NCI-H2081 (cell line): Measurements from ENCODE around the gene SYT1.
"Not testable (repeated sequence)": the region's sequence is repeated elsewhere in the genome, so short reads cannot be mapped to it uniquely, and the experiment has no call there.

ENCODE experiments used
- DNase-seq, 2 experiments: peaks; one replicate each; lab custom pipeline; 2025; lab: John Stamatoyannopoulos, UW

SYT1 gene

DNA sequence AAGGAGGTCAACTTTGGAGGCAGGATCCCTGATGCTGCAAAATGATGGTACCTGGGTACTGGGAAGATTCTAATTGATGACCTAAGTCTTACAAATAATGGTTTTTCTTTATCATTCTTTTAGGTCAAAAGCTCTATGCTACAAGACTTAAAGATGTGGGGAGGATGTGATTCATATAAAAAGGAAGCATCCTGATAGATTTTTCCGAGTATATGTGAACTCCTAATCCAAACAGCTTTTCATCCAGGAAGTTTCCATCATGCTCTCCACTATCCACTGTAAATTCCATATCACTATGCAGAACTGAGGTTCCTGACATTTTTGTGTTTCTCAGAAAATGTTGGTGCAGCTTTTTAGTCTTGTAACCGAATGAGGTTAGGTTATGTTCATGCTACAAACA, 533.0 kb downstream of the SYT1 start:
- no peak for DNase-seq

- peak; percentile 30 to 45 for DNase-seq
Observed at GRCh38 chr12:79400481-79400880, 535.9 kb downstream of the SYT1 start.

- no peak for DNase-seq
Observed at GRCh38 chr12:79402606-79403005, 538.0 kb downstream of the SYT1 start.

GRCh38 chr12:79406993-79407392, 542.4 kb downstream of the SYT1 start:
- no peak for DNase-seq

GRCh38 chr12:79407671-79408622, 543.4 kb downstream of the SYT1 start:
- DNase-seq, result peak; percentile 36 to 59

DNA sequence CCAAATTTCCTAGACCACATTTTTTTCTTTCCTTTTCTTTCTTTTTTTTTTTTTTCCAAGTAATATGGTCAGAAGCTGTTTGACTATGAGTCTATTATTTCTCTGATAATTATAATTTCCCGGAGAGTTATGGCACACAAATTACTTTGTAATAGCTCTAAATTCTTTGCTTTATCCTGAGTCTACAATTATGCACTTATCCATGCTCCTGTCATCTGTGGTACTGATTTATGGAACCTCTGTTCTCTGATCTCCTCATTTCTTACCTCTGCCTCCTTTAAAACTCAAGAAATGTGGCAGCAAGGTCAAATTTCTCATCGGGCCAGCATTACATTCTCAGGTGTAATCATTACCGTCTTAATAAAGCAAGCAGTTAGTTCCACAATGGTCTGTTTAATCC, 544.1 kb downstream of the SYT1 start:
- DNase-seq, result no peak

GRCh38 chr12:79409562-79409961, 545.0 kb downstream of the SYT1 start:
- DNase-seq, result no peak

DNA sequence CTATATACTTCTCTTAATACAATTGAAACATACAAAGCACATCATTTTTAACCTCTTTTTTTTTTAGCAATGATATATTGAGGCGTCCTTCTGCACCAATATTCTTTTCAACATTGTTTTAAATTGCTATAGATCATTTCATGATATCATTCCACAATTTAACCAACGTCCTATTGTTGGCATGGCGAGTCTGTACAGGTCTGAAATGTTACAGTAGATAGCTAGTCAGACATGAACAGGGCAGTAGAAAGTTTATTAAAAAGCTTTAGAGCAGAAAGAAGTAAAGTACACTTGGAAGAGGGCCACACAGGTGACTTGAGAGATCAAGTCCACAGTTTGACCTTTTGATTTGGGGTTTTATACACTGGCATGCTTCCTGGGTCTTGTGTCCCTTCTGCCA, 547.2 kb downstream of the SYT1 start:
- DNase-seq, result no peak

GRCh38 chr12:79413796-79414195, 549.2 kb downstream of the SYT1 start:
- no peak for DNase-seq

DNA sequence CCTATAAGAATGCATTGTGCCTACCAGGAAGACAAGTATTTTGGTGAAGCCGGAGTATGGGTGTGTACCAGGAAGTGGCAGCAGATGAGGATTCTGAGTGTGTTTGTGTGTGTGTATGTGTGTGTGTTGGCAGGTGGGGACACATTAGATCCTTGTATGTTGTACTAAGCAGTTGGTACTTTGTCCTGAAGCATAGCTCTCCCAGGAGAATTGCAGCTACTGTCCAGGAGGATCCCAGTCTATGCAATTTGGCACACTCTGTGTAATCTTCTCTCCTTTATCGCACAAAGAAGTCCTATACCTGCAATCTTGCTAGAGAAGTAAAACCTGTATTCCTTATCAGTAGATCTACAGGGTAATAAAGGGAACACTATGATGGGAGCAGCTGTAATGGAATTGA, 549.7 kb downstream of the SYT1 start:
- peak; percentile 14 to 46 for DNase-seq

GRCh38 chr12:79415321-79415720, 550.7 kb downstream of the SYT1 start:
- DNase-seq, result no peak

DNA sequence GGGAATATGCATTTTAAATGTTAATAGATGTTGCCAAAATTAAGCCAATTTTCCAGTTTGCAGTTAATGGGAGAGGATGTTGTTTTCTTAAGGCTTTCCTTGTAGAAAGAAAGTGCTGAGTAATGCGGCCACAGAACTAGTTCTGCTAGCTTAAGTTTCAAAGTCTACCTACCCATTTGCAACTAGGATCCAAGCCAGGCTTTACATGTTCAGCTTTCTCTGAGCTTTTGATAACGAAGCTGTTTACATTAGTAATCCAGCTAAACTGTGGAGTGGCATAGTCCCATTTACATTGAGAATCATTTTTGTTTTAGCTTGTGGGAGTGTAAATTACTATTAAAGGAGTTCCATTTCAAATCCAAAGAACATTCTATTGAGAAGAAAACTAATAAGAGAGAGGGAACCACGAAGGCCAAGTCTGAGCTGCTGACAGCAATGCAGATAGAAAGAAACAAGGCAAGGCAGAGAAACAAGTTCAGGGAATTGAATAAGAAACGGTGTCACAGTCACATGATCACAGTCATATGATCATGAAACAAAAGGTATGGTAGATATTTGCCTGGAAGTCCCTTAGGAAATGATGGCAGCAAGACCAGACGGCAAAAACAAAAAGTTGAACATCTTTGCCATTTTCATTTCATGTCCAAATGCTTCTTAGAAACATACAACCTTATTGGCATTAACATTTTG, 551.3 kb downstream of the SYT1 start:
- DNase-seq, result no peak

- DNase-seq, result peak in 1 of 2 experiments; percentile 40
Observed at GRCh38 chr12:79420146-79420618, 555.6 kb downstream of the SYT1 start.

DNA sequence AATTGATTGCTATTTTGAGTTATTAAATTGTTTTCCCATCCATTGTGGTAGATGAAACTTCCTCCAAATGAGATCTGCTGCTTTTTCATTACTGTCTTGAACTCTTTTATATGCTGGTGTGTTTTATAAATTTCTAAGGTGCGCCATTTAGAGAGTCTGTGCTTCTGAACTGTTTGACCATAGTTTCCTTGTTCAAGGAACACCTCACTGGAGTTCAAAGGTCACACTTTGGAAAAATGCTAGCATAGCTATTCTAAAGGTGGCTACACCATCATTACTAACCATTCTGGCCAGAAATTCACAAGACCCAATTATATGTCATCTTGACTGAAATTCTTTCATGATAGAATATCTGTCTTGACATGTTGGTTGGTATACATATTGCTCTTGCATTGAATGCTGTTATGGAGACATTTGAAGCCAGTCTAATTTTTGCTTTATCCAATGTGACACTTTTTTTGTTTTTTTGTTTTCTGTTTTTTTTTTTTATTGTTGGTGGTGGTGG, 556.7 kb downstream of the SYT1 start:
- no peak for DNase-seq

DNA sequence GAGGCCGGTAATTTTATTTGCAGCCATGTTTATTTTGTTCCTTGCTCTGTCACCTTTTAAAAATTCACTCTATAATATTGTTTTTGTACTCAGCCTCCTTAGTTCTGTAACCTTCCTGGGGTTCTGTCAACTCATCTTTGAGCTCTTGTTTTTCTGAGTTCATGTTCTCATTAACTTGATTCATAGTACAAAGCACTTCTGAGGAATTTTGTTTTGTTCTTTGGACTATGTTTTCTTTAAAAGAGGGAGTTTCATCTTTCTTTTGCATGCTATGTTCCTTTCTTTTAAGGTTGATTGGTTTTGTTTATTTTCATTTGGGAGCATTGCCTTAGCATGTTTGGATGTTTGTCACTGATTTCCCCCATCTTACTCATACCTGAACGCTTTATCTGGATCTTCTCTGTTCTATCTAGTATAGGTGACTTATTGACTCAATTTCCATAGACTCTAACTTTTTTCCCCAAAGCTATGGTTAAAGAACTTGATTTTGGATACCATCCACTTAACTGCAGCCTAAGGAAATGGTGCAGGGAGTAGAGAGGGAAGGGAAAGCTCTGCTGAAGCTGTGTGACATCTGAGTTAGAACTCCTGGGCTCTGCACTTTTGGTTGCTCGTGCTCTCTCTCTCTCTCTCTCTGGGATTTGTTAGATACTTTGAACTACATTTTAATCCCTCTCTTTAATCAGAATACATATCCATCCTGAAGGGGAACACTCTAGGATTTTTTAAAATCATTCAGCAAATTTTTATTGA, 557.7 kb downstream of the SYT1 start:
- no peak for DNase-seq

DNA sequence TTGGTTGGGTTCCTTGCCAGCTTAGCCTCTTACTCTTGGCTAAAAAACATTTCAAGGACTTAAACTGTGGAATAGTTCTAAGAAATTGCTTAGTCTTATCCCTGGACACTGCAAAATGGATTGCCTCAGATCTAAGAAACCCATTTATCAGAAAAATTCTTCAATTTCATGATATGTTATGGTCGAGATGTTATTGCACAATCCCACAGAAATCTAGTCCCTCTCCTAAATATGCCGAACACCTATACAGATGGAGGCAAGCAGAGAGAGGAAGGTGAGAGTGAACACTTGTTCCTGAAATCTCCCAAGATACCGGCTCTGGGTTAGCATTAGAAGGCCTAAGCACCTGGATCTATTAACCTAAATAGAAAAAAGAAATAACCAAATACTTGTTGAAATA, 559.0 kb downstream of the SYT1 start:
- DNase-seq, result no peak

DNA sequence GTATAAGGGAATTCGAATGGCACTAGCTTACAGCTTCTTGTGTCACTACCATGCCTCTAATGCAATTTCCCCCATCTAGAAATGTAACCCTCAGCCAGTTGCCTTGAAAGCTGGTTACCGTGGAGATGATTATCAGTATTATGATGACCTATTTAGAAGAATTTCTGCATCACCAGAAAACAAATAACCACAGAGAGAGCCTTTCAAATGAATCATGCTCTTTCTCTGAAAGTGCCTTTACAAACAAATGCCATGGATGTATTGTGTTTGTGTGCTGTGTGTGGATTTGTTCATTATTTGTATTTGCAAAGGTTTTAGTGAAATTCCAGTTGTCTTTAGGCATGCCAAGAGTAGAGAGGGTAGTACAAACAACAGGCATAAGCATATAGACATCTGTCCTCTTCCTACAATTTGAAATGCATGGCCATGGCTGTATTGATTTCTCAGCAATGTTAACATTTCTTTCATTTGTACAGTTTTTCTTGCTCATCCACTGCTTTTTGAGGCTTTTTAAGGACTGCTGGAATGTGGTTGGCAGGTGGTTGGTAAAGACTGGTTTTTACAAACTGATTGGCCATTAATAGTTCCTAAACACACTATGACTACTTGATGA, 559.6 kb downstream of the SYT1 start:
- peak; percentile 15 to 21 for DNase-seq

DNA sequence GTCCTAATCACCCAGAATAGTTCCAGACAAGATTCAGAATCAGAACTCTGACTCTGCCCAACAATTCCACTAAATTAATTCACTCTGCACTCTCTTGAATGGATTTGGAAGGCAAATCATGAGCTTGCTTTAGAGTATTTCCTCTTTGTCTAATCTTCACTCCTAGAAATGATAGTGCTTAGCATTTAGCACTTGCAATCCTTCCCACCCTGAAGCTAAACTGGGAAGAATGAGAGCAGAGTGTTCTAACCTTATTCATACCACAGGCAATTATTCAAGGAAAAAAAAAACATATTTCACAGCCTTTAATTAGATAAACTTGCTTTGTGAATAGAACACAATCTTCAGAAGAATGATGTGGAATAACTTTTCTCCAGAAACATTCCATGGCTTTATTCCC, 561.5 kb downstream of the SYT1 start:
- no peak for DNase-seq

DNA sequence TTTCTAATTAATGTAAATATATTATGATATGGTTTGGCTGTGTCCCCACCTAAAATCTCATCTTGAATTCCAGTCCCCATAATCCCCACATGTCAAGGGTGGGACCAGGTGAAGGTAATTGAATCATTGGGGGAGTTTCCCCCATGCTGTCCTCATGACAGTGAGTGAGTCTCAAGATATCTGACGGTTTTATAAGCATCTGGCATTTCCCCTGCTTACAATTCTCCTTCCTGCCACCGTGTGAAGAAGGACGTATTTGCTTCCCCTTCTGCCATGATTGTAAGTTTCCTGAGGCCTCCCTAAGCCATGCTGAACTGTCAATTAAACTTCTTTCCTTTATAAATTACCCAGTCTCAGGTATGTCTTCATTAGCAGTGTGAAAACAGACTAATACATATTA, 562.2 kb downstream of the SYT1 start:
- DNase-seq, result not testable (repeated sequence)

- no peak for DNase-seq
Observed at GRCh38 chr12:79433465-79434072, 569.0 kb downstream of the SYT1 start.

GRCh38 chr12:79434561-79434960, 570.0 kb downstream of the SYT1 start:
- no peak for DNase-seq
